GM18499 (cell line): ENCODE data around the gene ZCCHC10.
"Not testable (repeated sequence)": the region's sequence is repeated elsewhere in the genome, so short reads cannot be mapped to it uniquely, and the experiment has no call there.

Experiments
- ATAC-seq: cut with Tn5 transposase; IDR thresholded peaks from one replicate; pipeline ENCODE4 v1.9.1; 2021; ENCODE audit warnings: moderate number of reproducible peaks; ENCODE audit not compliant: insufficient read depth, unreplicated experiment

ZCCHC10 gene

GRCh38 chr5:132981288-132981687, 45.1 kb downstream of the ZCCHC10 start:
- no peak for ATAC-seq

GRCh38 chr5:132979976-132980375, 46.4 kb downstream of the ZCCHC10 start:
- no peak for ATAC-seq

GRCh38 chr5:132979367-132979940, 46.9 kb downstream of the ZCCHC10 start:
- no peak for ATAC-seq

GRCh38 chr5:132976852-132977251, 49.5 kb downstream of the ZCCHC10 start:
- no peak for ATAC-seq

GRCh38 chr5:132972436-132972828, 53.9 kb downstream of the ZCCHC10 start:
- not testable (repeated sequence) for ATAC-seq

GRCh38 chr5:132971483-132972435, 54.6 kb downstream of the ZCCHC10 start:
- ATAC-seq = no peak

- no peak for ATAC-seq
Observed at GRCh38 chr5:132965120-132965519, 61.2 kb downstream of the ZCCHC10 start.

- peak; percentile 72 for ATAC-seq
Observed at GRCh38 chr5:132963171-132964104, 62.9 kb downstream of the ZCCHC10 start, which contains the start of gene AFF4. Gene AFF4 (minus strand): TSS chr5:132963634. CDS start chr5:132937189, 26,445 bp downstream.

GRCh38 chr5:132962429-132963021, 63.8 kb downstream of the ZCCHC10 start:
- ATAC-seq = no peak

GRCh38 chr5:132961887-132962286, 64.5 kb downstream of the ZCCHC10 start:
- no peak for ATAC-seq

GRCh38 chr5:132961123-132961815, 65.1 kb downstream of the ZCCHC10 start:
- not testable (repeated sequence) for ATAC-seq

GRCh38 chr5:132956166-132956799, 70.1 kb downstream of the ZCCHC10 start:
- ATAC-seq = not testable (repeated sequence)

GRCh38 chr5:132953710-132954109, 72.6 kb downstream of the ZCCHC10 start:
- ATAC-seq = no peak

- ATAC-seq = no peak
Observed at GRCh38 chr5:132952829-132953228, 73.5 kb downstream of the ZCCHC10 start.

GRCh38 chr5:132951897-132952296, 74.5 kb downstream of the ZCCHC10 start:
- no peak for ATAC-seq

GRCh38 chr5:132949136-132949535, 77.2 kb downstream of the ZCCHC10 start:
- no peak for ATAC-seq

- no peak for ATAC-seq
Observed at GRCh38 chr5:132947671-132948070, 78.7 kb downstream of the ZCCHC10 start.
